GM21717 (cell line): ENCODE data around the gene PLPP7.

Experiments
- ATAC-seq: cut with Tn5 transposase; IDR thresholded peaks from one replicate; pipeline ENCODE4 v1.9.1; 2021; ENCODE audit warnings: mild to moderate bottlenecking, moderate library complexity; ENCODE audit not compliant: unreplicated experiment

The PLPP7 gene

GRCh38 chr9:131280660-131281059 lies 8.9 kb upstream of the PLPP7 start:
- no peak for ATAC-seq

GRCh38 chr9:131281119-131281965 lies 8.2 kb upstream of the PLPP7 start:
- ATAC-seq: no peak

- ATAC-seq: no peak
Measured at GRCh38 chr9:131282175-131282574, 7.3 kb upstream of the PLPP7 start.

DNA sequence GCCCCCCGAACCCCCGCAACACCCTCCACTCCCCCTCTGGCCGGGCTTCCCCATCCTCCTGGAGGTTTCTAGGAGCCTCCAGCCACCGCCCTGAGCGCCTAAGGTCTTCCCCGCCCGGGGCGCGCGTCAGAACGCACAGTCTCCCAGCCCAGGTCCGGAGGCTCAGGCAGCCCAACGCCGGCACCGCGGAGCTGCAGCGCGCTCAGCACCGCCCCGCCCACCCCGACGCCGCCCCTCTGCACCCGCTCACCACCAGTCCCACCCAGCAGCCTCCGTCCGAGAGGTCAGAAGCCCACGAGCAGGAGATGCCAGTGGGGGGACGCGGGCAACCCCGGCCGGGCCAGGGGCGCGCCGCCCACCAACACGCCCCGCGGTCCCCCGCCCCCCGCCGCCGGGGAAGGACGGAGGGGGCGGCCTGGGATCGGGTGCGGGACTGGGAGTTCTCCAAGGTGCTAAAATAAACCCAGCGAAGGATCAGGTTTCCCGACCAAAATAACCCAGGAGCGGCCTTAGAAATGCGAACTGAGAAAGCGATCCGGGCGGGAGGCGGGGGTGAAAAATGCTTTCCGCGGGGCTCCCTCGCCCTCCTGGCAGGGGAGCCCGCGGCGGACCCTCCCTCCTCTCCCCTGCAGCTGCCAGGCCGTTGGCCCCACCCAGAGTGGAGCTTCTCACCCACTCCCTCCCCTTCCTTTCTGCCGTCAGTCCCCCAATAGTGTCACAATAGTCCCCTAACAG lies 6.7 kb upstream of the PLPP7 start:
- ATAC-seq: no peak

- ATAC-seq: no peak
Measured at GRCh38 chr9:131284856-131285255, 4.7 kb upstream of the PLPP7 start.

GRCh38 chr9:131287359-131287758 lies 2.2 kb upstream of the PLPP7 start:
- ATAC-seq: no peak

- ATAC-seq: no peak
Measured at GRCh38 chr9:131288217-131288616, 1.3 kb upstream of the PLPP7 start.

DNA sequence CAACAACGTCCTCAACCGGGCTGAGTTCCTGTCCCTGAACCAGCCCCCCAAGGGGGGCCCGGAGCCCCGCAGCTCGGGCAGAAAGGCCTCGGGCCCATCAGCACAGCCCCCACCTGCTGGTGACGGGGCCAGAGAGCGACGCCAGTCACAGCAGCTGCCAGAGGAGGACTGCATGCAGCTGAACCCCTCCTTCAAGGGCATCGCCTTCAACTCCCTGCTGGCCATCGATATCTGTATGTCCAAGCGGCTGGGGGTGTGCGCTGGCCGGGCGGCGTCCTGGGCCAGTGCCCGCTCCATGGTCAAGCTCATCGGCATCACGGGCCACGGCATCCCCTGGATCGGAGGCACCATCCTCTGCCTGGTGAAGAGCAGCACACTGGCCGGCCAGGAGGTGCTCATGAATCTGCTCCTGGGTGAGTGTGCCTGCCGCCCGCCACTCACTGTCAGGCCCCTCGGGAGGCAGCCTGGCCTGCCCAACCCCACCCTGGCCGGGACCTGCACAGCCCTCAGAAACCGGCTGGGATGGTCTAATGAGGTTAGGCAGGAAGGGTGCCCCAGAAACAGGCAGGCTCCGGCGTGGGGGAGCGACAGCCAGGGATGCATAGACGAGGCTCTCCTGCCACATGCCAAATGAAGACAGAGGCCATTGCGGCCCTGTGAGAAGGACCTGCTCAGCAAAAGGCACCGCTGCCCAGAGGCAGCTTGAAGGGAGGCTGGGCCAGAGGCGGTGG lies 678 bp downstream of the PLPP7 start:
- no peak for ATAC-seq

GRCh38 chr9:131290767-131291370 lies 1.3 kb downstream of the PLPP7 start:
- ATAC-seq: no peak

GRCh38 chr9:131291795-131292315 lies 2.3 kb downstream of the PLPP7 start:
- no peak for ATAC-seq

DNA sequence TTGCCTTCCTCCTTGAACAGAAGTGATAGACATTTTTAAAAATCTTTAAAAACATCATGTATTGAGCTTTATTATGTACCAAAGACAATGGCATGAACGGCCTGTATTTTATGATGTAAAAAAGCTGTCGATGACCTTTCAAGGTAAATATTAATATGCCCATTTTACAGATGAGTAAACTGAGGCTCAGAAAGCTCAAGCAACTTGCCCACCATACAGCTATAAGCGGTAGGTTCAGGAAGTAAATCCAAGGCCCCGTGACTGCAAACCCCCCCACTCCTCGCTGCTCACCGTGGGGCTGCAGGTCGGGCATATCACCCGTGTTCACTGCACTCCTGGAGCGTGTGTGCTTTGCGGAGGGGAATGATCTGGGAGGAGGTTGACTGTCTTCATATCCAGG lies 3.4 kb downstream of the PLPP7 start:
- ATAC-seq: no peak

DNA sequence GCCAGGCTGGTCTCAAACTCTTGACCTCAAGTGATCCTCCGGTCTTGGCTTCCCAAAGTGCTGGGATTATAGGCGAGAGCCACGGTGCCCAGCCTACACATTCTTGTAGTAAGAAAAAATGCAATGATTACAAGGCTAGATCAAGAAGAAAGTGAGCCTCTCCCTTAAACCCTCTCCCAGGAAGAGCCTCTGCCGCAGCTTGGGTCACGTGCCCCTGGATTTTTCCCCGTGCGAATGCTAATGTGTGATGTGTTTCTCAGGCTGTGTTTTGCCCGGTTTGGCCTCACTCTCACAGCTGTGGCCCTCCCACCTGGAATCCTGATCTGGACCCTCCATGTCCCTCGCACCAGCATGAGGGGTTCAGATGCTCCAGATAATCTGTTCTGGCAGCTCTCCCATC lies 6.9 kb downstream of the PLPP7 start:
- no peak for ATAC-seq

- ATAC-seq: no peak
Measured at GRCh38 chr9:131296906-131297500, 7.5 kb downstream of the PLPP7 start.

DNA sequence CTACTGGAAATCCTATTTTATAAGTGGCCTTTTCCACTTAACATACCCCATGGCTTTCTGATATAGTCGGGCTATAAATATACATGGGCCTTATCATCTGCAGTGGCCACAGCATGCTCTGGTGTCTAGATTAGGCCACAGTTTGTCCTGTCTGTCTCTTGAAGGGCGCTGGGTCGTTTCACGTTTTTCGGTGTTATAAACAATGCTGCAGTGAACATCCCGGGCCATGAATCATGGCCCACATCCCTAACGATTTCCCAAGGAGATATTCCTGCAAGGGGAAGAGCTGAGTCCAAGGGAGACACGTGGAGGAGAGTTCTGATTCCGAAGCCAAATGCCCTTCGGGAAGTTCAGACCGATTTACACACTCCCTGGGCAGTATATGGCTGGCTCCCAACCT lies 8.4 kb downstream of the PLPP7 start:
- no peak for ATAC-seq

GRCh38 chr9:131298341-131298740 lies 8.8 kb downstream of the PLPP7 start:
- ATAC-seq: no peak

DNA sequence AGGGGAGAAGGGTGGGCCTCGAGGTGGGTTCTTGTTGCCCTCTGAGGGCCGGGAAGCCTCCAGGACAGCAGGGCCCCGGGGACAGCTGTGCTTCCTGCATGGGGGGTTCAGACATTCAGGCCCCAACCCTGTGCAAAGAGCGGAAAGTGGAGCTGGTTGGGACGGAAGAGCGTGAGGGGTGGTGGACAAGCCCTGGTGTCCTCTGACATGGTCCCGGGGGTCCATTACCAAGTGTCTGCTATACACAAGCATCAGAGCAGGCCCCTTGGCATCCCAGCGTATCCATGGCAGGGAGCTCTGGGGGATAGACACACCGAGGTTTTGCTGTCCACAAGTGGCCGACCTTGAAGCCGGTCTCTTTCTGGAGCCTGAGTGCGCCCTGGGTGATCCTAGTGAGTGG lies 9.3 kb downstream of the PLPP7 start:
- ATAC-seq: no peak

GRCh38 chr9:131299346-131299960 lies 9.9 kb downstream of the PLPP7 start:
- ATAC-seq: no peak

DNA sequence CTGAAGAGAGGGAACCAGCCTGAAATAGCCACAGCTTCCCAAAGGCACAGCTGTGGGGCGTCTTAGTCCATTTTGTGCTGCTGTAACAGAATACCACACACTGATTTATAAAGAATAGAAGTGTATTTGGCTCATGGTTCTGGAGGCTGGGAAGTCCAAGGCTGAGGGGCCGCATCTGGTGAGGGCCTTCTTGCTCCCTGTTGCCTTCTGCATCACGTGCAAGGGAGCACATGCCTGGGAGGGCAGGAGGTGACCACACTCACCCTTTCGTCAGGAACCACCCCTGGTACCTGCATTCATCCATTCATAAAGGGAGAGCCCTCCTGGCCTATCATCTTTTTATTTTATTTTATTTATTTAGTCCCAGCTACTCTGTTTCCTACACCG lies 10.4 kb downstream of the PLPP7 start:
- no peak for ATAC-seq

- ATAC-seq: no peak
Measured at GRCh38 chr9:131300444-131300843, 10.9 kb downstream of the PLPP7 start.
